ENCODE results near the gene CIITA.

The CIITA gene

DNA sequence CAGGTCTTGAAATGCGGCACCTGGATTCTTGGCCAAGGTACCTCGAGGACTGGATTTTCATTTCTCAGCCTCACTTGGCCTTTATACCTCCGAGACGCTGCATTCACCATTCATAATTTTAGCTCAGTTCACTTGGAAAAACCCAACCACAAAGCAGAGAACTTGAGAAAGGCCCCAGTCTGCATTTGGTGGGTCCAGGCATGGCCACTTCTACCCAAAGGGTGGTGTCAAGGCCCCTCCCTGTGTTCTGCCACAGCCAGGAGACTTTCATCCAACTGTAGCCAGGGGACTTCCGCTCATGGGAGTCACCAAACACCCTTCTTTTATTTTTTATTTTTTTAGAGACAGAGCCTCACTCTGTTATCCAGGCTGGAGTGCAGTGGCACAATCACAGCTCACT lies 43.7 kb upstream of the CIITA start:
- no peak for DNase-seq (ENCODE audit: low read depth)
- no peak overlapping the region for H3K4me3 ChIP-seq (ENCODE audit: low read length)
- TF ChIP-seq, protein P1, sequence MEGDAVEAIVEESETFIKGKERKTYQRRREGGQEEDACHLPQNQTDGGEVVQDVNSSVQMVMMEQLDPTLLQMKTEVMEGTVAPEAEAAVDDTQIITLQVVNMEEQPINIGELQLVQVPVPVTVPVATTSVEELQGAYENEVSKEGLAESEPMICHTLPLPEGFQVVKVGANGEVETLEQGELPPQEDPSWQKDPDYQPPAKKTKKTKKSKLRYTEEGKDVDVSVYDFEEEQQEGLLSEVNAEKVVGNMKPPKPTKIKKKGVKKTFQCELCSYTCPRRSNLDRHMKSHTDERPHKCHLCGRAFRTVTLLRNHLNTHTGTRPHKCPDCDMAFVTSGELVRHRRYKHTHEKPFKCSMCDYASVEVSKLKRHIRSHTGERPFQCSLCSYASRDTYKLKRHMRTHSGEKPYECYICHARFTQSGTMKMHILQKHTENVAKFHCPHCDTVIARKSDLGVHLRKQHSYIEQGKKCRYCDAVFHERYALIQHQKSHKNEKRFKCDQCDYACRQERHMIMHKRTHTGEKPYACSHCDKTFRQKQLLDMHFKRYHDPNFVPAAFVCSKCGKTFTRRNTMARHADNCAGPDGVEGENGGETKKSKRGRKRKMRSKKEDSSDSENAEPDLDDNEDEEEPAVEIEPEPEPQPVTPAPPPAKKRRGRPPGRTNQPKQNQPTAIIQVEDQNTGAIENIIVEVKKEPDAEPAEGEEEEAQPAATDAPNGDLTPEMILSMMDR (conservative IDR thresholded peaks at IDR 0.05; ENCODE audit: low read depth, low read length) = no peak

DNA sequence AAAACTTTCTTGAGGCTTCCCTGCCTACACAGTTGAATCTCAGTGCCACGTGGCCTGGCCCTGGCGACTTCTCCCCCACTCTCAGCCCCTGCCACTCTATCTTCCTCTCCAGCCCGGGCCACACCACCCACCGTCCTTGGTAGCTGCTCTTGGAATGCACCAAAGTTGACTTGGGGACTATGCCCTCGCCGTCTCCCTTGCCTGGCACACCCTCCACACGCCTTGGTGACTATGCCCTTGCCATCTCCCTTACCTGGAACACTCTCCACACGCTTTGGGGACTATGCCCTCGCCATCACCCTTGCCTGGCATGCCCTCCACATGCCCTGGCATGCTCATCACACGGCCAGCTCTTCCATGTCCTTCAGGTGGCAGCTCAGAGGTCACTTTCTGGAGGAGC lies 42.9 kb upstream of the CIITA start:
- DNase-seq (ENCODE audit: low read depth) = no peak
- TF ChIP-seq, protein P1 (conservative IDR thresholded peaks at IDR 0.05; ENCODE audit: low read depth, low read length) = no peak
- no peak overlapping the region for H3K4me3 ChIP-seq (ENCODE audit: low read length)

DNA sequence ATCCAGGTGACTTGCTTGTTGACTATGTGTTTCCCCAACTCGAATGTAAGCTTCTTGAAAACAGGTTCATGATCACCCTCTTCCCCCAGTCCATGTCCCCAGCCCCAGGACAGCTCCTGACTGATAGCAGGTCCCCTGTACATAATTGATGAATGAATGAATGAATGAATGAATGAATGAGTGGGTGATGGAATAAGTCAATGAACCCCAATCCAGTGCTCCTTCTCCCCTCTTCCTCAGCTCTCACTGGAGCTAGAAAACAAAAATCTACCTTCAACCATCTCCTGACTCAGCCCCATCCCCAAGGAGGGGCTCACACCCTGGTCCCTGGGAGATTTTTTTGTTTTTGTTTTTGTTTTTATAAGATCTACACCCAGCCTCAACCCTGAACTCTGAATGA lies 42.2 kb upstream of the CIITA start:
- no peak overlapping the region for H3K4me3 ChIP-seq (ENCODE audit: low read length)
- TF ChIP-seq, protein P1 (conservative IDR thresholded peaks at IDR 0.05; ENCODE audit: low read depth, low read length) = no peak
- DNase-seq (ENCODE audit: low read depth) = no peak

DNA sequence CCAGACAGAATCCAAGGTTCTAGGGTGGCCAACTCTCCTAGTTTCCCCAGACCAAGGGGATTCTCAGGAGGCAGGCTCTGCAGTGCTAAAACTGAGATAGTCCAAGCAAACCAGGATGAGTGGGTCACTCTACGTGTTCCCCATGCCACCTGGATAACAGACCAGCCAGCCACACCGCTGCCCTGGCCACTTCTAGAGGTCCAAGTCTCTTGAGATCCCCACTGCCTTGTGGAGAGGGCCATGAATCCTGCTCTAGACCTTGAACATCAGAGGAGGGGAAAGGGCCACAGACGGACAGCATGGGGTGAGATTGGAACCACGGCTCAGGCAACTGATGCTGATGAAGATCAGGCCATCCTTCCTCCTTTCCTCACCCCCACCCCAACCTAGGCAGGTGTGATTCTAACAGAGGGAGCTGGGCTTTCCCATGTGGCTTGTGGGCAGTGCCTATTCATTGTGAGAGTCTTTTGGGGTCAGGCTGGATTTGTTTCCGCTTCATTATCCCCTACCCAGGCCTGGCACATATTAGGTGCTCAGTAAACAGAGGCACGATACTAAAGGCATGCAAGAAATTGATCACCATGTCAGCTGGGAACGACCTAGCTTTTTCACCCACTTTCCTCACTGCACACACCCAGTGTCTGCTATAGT lies 41.6 kb upstream of the CIITA start:
- no peak overlapping the region for H3K4me3 ChIP-seq (ENCODE audit: low read length)
- DNase-seq (ENCODE audit: low read depth) = no peak
- TF ChIP-seq, protein P1 (conservative IDR thresholded peaks at IDR 0.05; ENCODE audit: low read depth, low read length) = no peak

DNA sequence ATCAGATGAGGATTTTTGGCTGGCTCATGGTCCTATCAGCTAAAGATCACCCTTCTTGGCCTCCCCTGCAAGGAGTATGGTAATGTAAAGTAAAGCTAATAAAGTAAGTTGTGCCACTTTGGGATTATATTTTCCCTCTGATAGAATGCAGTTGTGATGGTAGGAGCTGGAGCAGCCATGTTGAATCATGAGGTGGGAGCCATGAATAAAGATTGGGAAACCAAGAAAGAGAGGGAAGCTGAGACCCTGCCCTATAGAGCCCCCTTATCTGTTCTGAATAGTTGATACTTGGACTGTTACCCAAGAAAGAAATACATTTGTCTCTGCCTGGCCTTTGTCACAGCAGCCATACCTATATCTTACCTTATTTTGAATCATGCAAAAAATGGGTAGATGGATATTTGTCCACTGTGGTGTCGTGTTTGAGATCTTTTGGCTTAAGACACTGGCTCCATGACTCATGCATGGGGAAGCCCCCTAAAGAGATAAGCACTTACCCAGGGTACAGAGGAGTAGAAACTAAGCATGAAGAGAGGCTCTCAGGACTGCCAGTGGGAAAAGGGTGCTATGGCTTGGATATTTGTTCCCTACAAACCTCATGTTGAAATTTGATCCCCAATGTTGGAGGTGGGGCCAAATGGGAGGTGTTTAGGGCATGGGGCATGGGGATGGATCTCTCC lies 40.7 kb upstream of the CIITA start:
- TF ChIP-seq, protein P1 (conservative IDR thresholded peaks at IDR 0.05; ENCODE audit: low read depth, low read length) = no peak
- DNase-seq (ENCODE audit: low read depth) = no peak
- no peak overlapping the region for H3K4me3 ChIP-seq (ENCODE audit: low read length)

DNA sequence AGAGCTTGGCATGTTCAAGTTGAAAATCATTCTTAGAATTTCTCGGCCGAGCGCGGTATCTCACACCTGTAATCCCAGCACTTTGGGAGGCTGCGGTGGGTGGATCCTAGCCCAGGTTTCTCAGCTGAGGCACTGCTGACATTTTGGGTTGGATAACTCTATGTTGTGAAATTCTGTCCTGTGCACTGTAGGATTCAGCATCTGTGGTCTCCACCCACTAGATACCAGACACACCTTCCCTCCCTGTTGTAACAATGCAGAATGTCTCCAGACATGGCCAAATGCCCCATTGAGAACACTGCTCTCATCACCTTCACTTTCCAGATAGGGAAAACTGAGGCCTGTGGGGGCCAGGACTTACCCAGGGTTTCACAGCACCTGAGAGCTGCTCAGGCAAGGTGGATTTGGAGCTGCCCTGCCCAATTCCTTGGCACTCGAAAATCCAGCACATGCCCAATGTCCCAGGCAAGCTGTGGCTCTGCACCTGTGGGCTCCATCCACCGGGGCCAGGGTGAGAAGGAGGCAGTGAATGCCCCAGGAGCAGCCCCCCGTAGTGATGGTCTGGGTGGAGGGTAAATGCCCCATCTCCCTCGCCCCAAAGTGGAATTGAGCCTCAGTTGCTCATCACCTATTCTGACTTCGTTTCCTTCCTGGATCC lies 38.3 kb upstream of the CIITA start:
- TF ChIP-seq, protein P1 (conservative IDR thresholded peaks at IDR 0.05; ENCODE audit: low read depth, low read length) = no peak
- no peak for DNase-seq (ENCODE audit: low read depth)
- H3K4me3 ChIP-seq (ENCODE audit: low read length) = no peak overlapping the region
